GM23248 (cell line): Measurements from ENCODE around the gene EXOC3L1. TPM values are rescaled to one million over a fixed set of nuclear protein-coding genes. Genes with fewer than 3 reads are reported as not detected.

ENCODE experiments used
- DNase-seq: peaks from one replicate; pipeline ENCODE4 v3.0.0-alpha.2; 2015
- H2AFZ ChIP-seq: fragments of 200-600 bp; sonication (generic); 2 replicates; pipeline ENCODE4 v1.6.1; 2016; ENCODE audit warnings: antibody characterized with exemption
- H3F3A ChIP-seq: fragments of 200-600 bp; sonication (generic); 2 replicates; pipeline ENCODE4 v1.6.1; 2016; ENCODE audit warnings: mild to moderate bottlenecking, antibody characterized with exemption, mixed run types; ENCODE audit not compliant: insufficient read depth
- H3K27ac ChIP-seq: fragments of 200-600 bp; sonication (generic); 2 replicates; pipeline ENCODE4 v1.5.1; 2016; ENCODE audit warnings: mild to moderate bottlenecking
- H3K27me3 ChIP-seq: fragments of 200-600 bp; sonication (generic); replicated peaks from 2 replicates; pipeline ENCODE4 v1.6.1; 2016; ENCODE audit warnings: mild to moderate bottlenecking; ENCODE audit not compliant: insufficient read depth
- H3K36me3 ChIP-seq: fragments of 200-600 bp; sonication (generic); 2 replicates; pipeline ENCODE4 v1.6.1; 2016; ENCODE audit warnings: low read depth, mild to moderate bottlenecking
- H3K4me1 ChIP-seq: fragments of 200-600 bp; sonication (generic); 2 replicates; pipeline ENCODE4 v1.6.1; 2016; ENCODE audit warnings: mild to moderate bottlenecking; ENCODE audit not compliant: insufficient read depth
- H3K4me2 ChIP-seq: fragments of 200-600 bp; sonication (generic); one replicate; pipeline ENCODE4 v1.6.1; 2016; ENCODE audit warnings: mild to moderate bottlenecking; ENCODE audit not compliant: unreplicated experiment
- H3K4me3 ChIP-seq: fragments of 200-600 bp; sonication (generic); 2 replicates; pipeline ENCODE4 v1.5.1; 2016; ENCODE audit warnings: mild to moderate bottlenecking
- H3K79me2 ChIP-seq: fragments of 200-600 bp; sonication (generic); 2 replicates; pipeline ENCODE4 v1.6.1; 2016; ENCODE audit warnings: mild to moderate bottlenecking; ENCODE audit not compliant: insufficient read depth
- H3K9ac ChIP-seq: fragments of 200-600 bp; sonication (generic); 2 replicates; pipeline ENCODE4 v1.6.1; 2016; ENCODE audit warnings: mild to moderate bottlenecking
- H3K9me2 ChIP-seq: fragments of 200-600 bp; sonication (generic); 2 replicates; pipeline ENCODE4 v1.6.1; 2016; ENCODE audit warnings: mixed run types, mild to moderate bottlenecking, moderate library complexity; ENCODE audit not compliant: insufficient read depth
- H3K9me3 ChIP-seq: fragments of 200-600 bp; sonication (generic); one replicate; pipeline ENCODE4 v1.6.1; 2017; ENCODE audit warnings: low read depth
- H4K20me1 ChIP-seq: fragments of 200-600 bp; sonication (generic); 2 replicates; pipeline ENCODE4 v1.6.0; 2016; ENCODE audit not compliant: insufficient read depth
- EZH2 ChIP-seq: fragments of 200-600 bp; sonication (generic); IDR thresholded peaks from 2 replicates; pipeline ENCODE4 v1.6.1; 2018; ENCODE audit warnings: antibody characterized with exemption, mild to moderate bottlenecking; ENCODE audit not compliant: insufficient read depth, poor library complexity, severe bottlenecking
- EZH2phosphoT487 ChIP-seq: fragments of 200-600 bp; sonication (generic); IDR thresholded peaks from 2 replicates; pipeline ENCODE4 v1.6.1; 2018; ENCODE audit warnings: antibody characterized with exemption, moderate library complexity, mild to moderate bottlenecking, low read depth; ENCODE audit not compliant: insufficient read depth
- WGBS, 2 experiments: methylation state at CpG; one replicate each; pipeline ENCODE4 v1.1.6; 2015 to 2017; ENCODE audit warnings: low lambda C conversion rate in 2 of 2, low coverage in 1 of 2; ENCODE audit errors: missing lambda C conversion rate in 2 of 2; 5-methylcytosine and 5-hydroxymethylcytosine counted together
- in situ Hi-C: fragments of 300-500 bp; cut with MboI; formaldehyde crosslinking; loops from 2 replicates; pipeline ENCODE4 v1.15.0; 2020
- polyA plus RNA-seq: library from polyadenylated mRNA; unstranded; fragments of >200 nt; fragmentation: Nextera tagmentation; extraction: Ambion mirVana; gene quantifications from 2 replicates; pipeline ENCODE4 v1.2.1, GENCODE V29; 2016
- total RNA-seq: library from RNA; depleted of rRNA; stranded (reverse); fragments of >200 nt; shearing (Covaris generic); gene quantifications from 2 replicates; pipeline ENCODE4 v1.2.3, GENCODE V29; 2014

Gene EXOC3L1
- total and polyA plus RNA-seq, 2 experiments from 2014 or later, result 0.28 TPM; not detected in 1

DNA sequence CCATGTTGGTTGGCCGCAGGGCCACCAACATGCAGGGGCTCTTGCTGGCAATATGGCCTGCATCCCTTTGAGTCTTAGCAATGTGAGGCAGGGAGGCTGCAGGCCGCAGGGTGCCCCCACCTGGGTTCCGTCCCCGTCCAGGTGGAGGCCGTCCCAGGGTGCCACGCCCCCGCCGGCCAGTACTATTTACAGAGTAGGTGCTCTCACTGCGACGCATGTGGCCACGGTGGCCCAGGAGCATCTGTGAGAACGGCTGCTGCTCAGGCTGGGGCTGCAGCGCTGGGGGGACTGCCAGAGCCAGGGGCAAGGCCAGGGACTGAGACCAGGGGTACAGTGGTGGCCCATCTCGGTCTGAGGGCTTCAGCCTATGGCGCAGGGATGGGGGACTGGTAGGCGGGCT is 9.8 kb downstream of the EXOC3L1 start:
- WGBS, 2 experiments, result 96 to 98% methylated on average over 7 to 16 of the region's 16 CpGs
- Histone ChIP-seq H3K4me3 (no peak overlapping the region), H2AFZ (no peak overlapping the region), H3K9ac (no peak overlapping the region), H3K4me2 (no peak overlapping the region), H3K9me2 (no peaks in the 10 kb centered on the region), H3K79me2 (peaks cover 12% of the 10 kb centered on the region), H3K4me1 (peaks cover 24% of the 10 kb centered on the region), H3K27ac (no peak overlapping the region), H3F3A (peaks cover 18% of the 10 kb centered on the region), H3K36me3 (no peaks in the 10 kb centered on the region), H4K20me1 (no peaks in the 10 kb centered on the region), H3K9me3 (no peaks in the 10 kb centered on the region), H3K27me3 (no peaks in the 10 kb centered on the region)
- in situ Hi-C loops, result no loop called here
- no peak for DNase-seq
- TF ChIP-seq EZH2phosphoT487 (no peak), EZH2 (no peak)

DNA sequence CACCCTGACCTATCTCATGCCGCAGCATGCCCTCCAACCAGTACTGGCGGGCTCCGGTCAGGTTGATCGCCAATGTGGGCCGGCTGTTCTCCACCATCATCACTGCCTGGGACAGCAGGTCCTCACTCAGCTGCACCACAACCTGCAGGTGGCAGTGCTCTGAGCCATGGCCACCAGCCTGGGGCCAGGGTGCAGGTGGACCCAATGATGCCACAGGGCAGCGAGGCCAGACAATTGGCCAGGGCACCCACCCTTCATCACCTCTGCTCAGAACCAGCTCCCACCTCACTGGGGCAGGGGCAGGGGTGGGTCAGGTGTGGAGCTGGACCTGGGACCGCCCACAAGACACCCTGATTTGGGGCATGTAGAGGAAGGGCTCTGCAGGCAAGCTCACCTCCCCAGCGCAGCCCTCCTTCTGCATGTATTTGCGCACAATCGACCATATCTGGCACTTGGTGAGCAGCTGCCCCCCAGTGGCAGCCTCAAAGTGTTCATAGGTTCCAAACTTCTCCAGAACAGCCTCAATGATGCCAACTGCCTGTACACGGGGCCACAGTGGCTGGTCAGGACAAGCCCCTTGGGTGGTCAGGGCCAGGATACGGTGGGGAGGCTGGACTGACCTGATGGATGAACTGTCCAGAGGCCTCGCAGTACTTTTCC is 10.4 kb downstream of the EXOC3L1 start:
- H3K4me2 ChIP-seq, result no peak overlapping the region
- no peak for TF ChIP-seq EZH2phosphoT487
- TF ChIP-seq EZH2, result no peak
- no peak overlapping the region for H3K27ac ChIP-seq
- no peak overlapping the region for H3K4me3 ChIP-seq
- H3K9me3 ChIP-seq, result no peaks in the 10 kb centered on the region
- H3K36me3 ChIP-seq, result no peaks in the 10 kb centered on the region
- no peak overlapping the region for H3K9ac ChIP-seq
- H3K27me3 ChIP-seq, result no peaks in the 10 kb centered on the region
- H2AFZ ChIP-seq, result no peak overlapping the region
- peaks cover 25% of the 10 kb centered on the region for H3K4me1 ChIP-seq
- in situ Hi-C loops, result no loop called here
- no peaks in the 10 kb centered on the region for H4K20me1 ChIP-seq
- peaks cover 12% of the 10 kb centered on the region for H3K79me2 ChIP-seq
- WGBS, 2 experiments, result 89 to 93% methylated on average over 13 of the region's 13 CpGs
- peaks cover 18% of the 10 kb centered on the region for H3F3A ChIP-seq
- DNase-seq, result peak; percentile 13
- H3K9me2 ChIP-seq, result no peaks in the 10 kb centered on the region

DNA sequence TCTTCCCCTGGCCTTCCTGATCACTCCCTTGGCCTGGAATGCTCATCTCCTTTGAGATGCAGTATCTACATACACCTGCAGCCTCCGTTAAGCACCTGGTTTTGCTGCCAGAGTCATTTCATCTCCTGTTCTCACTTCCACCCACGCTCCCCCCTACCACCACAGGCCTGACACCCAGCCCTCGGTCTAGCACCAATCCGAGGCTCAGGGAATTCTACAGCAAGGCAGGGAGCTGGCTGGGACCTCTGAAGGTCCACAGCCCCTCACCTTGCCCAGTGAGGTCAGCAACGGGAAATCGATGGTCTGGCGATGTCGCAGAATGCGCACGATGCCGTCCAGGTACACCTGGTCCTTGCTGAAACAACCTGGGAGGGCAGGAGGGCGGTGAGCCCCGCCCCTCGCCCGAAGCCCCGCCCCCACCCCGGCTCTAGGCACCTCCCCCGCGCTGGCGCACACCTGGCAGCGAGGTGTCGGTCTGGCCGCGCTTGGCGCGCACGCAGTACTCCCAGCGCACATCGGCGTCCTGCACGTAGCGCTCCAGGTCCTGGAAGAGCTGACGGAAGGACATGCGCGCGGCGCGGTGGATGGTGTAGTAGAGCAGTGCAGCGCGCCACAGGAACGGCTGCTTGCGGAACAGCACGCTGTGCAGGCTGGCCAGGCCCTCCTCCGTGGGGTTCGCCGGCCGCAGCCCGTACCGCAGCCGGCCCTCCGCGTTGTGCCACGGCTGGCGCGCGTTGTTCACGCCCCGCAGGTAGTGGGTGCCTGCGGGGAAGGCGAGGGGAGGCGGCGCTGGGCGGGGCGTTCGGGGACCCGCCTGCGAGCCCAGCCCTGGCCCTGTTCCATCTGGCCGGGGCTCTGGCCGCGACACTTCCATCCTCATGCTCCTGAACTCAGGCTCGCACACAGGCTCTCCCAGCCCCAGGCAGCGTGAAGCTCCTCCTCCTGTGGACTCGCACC is 11.9 kb downstream of the EXOC3L1 start:
- Histone ChIP-seq H3K79me2 (peaks cover 9% of the 10 kb centered on the region), H3K4me1 (peaks cover 28% of the 10 kb centered on the region), H3K4me2 (peak overlapping the region; percentile 63), H3K9ac (no peak overlapping the region; the same call in 1 of the 2 replicates), H2AFZ (no peak overlapping the region), H3K9me3 (no peaks in the 10 kb centered on the region), H3K36me3 (no peaks in the 10 kb centered on the region), H3F3A (peaks cover 23% of the 10 kb centered on the region), H3K9me2 (no peaks in the 10 kb centered on the region), H4K20me1 (no peaks in the 10 kb centered on the region), H3K27ac (no peak overlapping the region), H3K27me3 (no peaks in the 10 kb centered on the region), H3K4me3 (peak overlapping the region; percentile 56)
- DNase-seq, result peak; percentile 85
- in situ Hi-C loops, result no loop called here
- 8 to 11% methylated on average over 51 to 60 of the region's 73 CpGs for WGBS, 2 experiments
- TF ChIP-seq EZH2 (no peak), EZH2phosphoT487 (no peak)

DNA sequence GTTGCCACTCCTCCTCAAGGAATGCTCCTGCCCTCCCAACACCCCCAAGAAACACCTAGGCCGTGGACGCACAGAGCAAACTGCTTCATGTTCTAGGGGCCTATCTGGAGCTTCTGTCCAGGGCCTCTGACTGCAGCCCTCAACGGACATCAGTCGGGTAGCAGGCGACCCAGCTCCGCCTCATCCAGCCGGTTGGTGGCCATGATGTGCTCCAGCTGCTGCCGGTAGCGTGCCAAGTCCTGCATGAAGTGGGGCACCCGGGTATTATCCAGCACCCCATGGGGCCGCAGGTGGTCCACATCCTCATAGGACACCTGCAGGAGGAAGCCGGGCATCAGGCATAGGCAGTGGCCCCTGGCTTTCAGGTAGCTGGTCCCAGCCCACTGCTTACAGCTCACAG is 13.3 kb downstream of the EXOC3L1 start:
- H3K9ac ChIP-seq, result no peak overlapping the region
- no peaks in the 10 kb centered on the region for H3K9me3 ChIP-seq
- peaks cover 15% of the 10 kb centered on the region for H3K4me1 ChIP-seq
- DNase-seq, result no peak
- no peaks in the 10 kb centered on the region for H3K27me3 ChIP-seq
- in situ Hi-C loops, result no loop called here
- no peaks in the 10 kb centered on the region for H3K79me2 ChIP-seq
- TF ChIP-seq EZH2 (no peak), EZH2phosphoT487 (no peak)
- H2AFZ ChIP-seq, result no peak overlapping the region
- peaks cover 14% of the 10 kb centered on the region for H3F3A ChIP-seq
- no peaks in the 10 kb centered on the region for H4K20me1 ChIP-seq
- H3K9me2 ChIP-seq, result no peaks in the 10 kb centered on the region
- no peak overlapping the region for H3K4me2 ChIP-seq
- no peak overlapping the region for H3K4me3 ChIP-seq
- WGBS, 2 experiments, result 92 to 95% methylated on average over 12 of the region's 12 CpGs
- H3K27ac ChIP-seq, result no peak overlapping the region
- no peaks in the 10 kb centered on the region for H3K36me3 ChIP-seq
